HG03066 (cell line): Measurements from ENCODE around the gene IL31RA.
"Not testable (repeated sequence)": the region's sequence is repeated elsewhere in the genome, so short reads cannot be mapped to it uniquely, and the experiment has no call there.

Source experiments
- ATAC-seq: cut with Tn5 transposase; IDR thresholded peaks from one replicate; pipeline ENCODE4 v1.9.1; 2021; ENCODE audit warnings: low read depth; ENCODE audit not compliant: unreplicated experiment

Gene IL31RA

DNA sequence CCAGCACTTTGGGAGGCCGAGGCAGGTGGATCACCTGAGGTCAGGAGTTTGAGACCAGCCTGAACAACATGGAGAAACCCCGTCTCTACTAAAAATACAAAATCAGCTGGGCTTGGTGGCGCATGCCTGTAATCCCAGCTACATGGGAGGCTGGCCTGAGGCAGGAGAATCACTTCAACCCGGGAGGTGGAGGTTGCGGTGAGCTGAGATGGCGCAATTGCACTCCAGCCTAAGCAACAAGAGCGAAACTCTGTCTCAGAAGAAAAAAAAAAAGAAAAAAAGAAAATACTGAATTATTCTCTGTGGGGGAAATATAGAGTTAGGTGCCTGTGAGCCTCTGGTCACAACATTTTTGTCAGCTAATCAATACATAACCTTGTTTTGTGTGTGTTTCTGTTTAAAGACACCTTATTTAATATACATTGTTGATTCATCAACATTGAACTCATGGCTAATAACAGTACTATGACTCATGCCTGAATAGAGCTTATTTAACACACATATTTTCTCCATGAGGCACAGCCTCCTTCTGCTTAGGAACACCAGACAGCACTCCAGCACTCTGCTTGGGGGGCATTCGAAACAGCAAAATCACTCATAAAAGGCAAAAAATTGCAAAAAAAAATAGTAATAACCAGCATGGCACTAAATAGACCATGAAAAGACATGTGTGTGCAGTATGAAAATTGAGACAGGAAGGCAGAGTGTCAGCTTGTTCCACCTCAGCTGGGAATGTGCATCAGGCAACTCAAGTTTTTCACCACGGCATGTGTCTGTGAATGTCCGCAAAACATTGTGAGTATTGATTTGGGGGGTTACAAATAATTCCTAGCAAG lies at the start of gene IL31RA:
TSS of gene IL31RA (plus strand) at position 519 of the 836 bp plus-strand sequence. CDS start at position 733, 214 bp downstream.
- ATAC-seq = no peak

DNA sequence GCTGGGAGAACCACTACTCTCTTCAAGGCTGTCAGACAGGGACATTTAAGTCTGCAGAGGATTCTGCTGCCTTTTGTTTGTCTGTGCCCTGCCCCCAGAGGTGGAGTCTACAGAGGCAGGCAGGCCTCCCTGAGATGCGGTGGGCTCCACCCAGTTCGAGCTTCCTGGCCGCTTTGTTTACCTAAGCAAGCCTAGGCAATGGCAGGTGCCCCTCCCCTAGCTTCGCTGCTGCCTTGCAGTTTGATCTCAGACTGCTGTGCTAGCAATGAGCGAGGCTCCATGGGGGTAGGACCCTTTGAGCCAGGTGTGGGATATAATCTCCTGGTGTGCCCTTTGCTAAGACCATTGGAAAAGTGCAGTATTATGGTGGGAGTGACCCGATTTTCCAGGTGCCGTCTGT lies 42.3 kb upstream of the IL31RA start:
- not testable (repeated sequence) for ATAC-seq

DNA sequence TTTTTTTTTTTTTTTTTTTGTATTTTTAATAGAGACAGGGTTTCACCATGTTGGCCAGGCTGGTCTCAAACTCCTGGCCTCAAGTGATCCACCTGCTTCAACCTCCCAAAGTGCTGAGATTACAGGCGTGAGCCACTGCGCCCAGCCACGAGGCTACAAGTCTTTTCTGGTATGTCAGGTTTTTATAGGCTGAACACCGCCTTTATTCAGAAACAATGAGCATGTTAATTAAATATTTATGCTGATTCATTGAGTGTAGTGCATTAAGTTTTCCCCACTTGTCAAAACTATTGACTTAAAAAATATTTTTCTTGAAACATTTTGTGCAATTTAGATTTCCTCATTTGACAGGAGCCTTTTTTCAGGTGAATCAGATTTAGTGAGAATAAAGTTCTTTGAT lies 35.2 kb upstream of the IL31RA start:
- not testable (repeated sequence) for ATAC-seq

DNA sequence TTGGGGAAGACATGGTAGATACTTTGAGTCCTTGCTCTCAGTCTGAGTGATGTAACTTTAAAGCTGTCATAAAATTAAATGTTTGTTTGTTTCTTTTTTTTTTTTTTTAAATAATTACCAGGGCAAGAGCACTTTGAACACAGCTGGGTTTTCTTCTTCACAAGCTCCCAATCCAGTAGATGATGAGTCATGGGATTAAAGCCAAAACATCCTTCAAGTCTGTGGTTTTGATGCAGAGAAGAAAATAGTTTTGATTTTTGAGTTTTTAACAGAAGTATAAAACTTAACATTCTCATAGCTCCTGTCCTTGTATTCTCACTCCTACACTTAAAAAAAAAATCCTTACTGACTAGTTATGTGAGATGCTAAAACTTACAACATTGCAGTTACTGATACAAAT lies 34.8 kb upstream of the IL31RA start:
- ATAC-seq = no peak

DNA sequence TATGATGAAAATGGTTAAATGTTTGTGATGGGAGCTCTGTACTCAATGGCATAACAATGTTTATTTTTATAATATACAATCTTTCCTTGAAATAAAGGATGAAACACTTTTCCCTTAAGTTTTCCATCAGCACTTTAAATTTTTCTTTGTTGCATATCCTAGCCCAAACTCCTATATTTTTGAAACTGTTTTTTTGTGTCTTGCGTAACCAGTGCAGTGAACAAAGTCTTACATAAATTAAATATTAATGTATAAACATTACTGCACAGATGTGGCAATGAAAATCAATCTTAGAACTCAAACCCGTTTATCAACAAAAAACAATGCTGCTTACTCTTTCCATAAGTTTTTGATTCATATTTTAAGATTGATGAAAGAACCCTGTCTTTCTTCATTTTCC lies 34.1 kb upstream of the IL31RA start:
- ATAC-seq = no peak

DNA sequence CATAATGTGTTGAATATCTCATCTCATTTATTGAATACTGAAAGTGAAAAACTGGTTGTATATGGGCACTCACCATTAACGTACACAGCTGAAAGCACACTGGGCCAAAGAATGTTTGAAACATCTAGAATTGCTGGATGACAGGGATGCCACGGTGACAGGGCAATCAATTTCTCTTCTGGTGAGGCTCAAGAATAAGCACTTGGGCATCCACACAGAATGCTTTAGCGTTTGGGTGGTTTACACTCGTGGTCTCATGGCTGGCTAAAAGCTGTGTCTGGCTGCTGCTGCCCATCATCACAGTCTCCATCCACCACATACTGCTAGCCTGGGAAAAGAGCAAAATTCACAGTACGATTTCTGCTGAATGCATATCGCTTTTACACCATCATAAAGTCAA lies 30.7 kb upstream of the IL31RA start:
- no peak for ATAC-seq

DNA sequence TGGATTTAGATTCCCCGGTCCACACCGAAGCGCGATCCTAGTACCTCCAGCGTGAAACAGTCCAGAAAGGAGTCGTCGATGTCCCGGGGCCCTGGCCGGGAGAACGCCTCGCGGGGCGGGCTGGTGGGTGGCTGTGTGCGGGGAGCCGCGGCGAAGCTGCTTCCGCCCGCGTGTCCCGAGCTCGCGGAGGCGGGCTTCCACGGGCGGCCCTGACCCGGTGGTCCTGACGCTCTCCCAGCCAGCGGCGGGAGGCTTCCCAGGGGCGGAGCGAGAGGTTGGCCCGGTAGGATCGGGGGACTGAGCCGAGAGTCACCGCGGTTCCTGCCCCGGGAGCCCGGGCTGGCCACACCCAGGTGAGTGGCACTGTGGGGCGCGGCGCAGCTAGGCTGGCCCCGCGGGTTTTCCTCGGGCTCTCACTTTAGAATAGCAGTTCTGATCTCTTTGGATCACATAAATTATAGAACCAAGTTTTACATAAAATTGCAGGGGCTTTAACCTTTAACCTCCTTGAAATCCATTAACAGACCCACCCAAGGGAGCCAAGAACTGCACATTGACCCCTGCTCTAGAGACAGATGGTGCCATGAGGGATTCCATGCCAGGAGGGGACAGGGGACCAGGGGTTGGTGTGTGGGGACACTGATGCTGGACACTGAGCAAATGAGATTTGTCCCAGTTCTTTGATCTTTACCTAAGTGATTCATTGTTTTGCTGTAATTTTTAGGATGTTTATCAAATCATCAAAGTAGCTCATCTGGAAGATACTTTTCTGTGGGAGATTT lies 29.2 kb upstream of the IL31RA start:
- ATAC-seq = no peak

DNA sequence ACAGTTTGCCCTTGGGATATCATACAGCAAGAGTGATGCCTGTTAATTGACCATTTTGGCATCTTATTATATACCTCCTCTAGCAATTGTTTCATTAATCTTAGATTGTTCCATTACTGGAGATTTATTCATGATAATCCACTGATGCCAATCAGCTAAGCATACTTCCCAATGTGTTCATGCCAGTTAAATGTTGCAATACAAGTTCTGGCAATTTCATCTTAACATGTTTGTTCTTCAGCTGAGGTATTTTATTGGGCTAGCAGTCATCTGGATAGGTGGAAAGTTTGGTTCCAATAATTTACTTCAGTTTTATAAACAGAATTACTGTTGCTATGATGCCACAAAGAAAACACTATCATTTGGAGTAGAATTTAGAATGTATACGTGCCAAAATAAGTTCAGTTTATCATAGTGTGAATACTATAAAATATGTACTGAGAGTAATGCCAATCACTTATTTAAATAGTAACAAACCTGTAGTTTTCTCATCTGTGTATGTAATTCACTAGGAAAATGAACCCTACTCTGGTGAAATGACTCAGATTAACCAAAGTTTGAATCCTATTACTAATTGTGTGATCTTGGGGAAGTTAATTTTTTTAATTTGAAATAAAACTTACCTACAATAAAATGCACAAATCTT lies 27.9 kb upstream of the IL31RA start:
- ATAC-seq = no peak

DNA sequence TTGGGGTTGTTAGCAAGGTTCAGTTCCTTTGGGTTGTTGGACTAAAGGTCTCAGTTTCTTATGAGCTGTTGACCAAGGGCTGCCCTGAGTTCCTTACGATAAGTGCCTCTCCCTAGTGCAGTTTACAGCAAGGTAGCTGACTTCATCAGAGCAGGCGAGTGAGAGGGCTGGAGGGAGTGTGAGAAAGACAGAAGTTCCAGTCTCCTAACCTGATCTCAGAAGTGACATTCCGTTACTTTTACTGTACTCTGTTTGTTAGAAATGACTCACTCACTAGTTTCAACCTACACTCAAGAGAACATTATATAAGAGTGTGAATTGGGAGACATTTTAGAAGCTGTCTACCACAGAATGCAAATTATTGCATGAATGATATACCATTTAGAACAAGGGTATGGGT lies 21.2 kb upstream of the IL31RA start:
- ATAC-seq = no peak

DNA sequence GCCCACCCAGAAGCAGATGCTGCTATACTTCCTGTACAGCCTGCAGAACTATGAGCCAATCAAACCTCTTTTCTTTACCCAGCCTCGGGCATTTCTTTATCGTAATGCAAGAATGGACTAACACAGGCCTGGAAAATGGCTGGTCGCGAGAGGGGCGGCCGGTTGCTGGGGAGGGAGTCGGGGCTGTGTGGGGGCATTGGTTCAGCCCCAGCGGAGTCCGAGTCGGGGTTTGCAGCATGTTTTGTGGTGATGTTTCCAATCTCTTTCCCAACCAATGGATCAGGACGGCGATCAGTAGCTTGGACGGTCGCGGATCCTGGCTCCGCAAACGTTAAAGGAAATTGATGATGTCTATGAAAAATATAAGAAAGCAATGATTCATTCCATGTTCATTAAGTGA lies 18.7 kb upstream of the IL31RA start:
- ATAC-seq = no peak

DNA sequence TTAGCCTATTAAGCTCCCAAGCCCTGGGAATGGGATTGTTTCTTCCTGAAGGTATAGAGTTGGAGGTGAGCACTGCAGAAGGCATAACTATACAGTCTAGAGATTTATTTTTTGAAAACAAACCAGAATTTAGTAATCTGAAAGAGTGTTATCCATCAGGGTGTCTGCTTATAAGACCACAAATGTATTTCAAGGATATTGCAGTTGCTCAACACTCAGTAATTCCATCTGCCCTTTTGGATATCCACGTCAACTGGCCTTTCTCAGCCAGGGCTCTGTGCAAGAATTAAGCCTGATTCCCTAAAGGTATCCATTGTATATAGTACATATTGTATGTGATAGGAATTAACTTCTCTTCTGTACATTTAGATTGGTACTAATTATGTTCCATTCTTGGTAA lies 15.0 kb upstream of the IL31RA start:
- ATAC-seq = no peak

DNA sequence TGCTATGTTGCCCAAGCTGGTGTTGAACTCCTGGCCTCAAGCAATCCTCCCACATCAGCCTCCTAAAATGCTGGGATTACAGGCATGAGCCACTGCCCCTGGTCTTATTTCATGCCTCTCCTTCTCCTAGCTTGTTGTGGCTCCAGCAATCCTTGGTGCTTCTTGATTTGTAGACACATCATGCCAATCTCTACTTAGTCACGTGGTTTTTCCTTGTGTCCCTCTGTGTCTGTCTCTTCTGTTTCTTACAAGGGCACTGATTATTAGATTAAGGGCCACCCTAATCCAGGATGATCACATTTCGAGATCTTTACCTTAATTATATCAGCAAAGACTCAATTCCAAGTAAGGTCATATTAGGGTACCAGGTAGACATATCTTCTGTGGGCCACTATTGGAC lies 9.2 kb upstream of the IL31RA start:
- no peak for ATAC-seq

DNA sequence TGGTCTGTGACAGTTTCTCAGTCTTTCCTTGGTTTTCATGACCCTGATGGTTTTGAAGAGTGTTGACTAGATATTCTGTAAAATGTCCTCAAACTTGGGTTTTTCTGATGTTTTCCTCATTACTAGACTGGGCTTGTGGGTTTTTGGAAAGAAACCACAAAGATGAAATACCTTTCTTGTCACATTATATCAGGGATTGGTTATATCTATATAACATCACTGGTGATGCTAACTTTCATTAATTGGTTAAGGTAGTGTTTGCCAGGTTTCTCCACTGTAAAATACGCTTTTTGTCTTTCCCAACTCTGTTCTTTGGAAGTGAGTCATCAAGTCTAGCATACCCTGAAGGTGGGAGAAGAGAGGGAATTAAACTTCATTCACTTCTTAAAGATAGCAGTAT lies 3.3 kb upstream of the IL31RA start:
- no peak for ATAC-seq

DNA sequence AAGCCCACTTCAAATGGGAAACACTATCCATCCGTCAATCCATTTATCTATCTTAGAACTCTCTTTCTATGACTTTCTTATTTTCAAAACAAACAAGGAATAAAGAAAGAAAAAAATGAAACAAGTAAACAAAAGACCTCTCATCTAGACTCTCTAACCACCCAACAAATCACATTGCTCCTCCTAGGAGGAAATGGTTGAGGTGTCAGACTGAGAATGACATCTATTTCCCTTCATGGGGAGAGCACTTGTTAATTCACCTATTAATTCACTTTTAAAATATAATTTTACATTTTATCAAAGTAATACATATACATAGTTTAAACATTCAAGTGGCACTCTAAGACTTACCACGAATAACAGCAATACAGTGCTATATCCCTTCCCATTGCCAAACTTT lies 2.4 kb upstream of the IL31RA start:
- no peak for ATAC-seq

DNA sequence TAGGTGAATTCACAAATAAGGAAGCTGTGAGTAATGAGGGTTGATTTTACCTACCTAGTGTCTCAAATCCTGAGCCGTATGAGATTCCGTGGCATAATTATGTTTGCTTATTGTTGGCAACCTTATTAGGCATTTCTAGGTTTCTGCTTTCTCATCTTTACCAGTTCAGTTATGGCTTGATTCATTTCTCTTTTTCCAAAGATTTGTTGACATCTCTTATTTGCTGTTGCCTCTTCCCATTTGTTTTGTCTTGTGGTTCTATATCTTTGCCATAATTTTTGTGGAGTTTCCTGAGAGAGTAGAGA lies 470 bp downstream of the IL31RA start:
- no peak for ATAC-seq

DNA sequence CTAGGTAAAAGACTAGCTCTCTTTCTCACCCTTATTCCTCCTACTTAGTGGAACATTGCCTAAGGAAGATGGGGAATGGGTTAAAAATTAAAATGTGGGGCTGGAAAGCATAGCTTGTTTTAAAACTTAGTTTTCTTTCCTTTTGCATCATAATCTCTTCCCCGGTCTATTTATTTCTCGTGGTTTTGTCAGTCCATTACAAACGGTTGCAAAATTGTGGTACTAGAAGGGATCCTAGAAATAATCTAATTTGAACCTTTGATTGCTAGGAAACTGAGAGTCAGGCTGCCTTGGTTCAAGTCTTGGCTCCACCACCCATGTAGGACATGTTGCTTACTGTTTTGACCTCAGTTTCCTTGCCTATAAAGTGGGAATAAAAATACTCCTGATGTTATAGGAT lies 1.3 kb downstream of the IL31RA start:
- no peak for ATAC-seq

DNA sequence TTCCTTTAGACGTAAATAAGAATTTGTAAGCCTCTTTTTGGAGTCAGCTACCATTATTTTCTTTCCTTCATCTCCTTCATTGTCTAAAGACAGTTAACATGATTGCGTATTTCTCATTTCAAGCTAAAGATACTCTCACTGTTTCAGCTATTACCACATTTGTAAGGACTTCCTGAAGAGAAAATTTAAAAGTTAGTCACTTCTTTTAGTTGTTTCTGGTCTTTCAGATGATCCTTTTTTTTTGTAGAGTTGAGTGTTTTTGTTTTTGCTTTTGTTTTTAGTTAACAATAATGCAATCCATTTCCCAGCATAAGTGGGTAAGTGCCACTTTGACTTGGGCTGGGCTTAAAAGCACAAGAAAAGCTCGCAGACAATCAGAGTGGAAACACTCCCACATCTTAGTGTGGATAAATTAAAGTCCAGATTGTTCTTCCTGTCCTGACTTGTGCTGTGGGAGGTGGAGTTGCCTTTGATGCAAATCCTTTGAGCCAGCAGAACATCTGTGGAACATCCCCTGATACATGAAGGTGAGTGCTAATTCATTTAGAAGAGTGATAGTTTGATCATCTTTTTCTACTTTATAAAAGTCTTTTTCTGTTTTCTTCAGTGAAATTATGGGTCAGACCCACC lies 2.0 kb downstream of the IL31RA start:
- ATAC-seq = no peak

DNA sequence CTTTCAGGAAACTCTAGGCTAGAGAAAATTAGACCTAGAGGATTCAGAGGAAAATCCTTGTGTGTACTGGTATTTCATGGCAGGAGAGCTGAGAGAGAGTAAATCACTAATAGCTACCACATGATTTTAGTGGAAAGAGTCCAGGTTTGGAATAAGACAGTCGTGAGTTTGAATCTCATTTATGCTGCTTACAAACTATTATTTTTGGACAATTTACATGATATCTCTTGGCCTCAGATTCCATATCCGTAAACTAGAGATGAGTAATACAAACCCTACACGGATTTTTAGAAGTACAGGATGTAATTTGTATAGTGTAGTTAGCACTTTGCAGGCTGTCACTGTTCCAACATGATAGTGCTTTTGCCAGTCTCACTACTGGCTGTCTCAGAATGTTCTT lies 2.7 kb downstream of the IL31RA start:
- ATAC-seq = no peak

DNA sequence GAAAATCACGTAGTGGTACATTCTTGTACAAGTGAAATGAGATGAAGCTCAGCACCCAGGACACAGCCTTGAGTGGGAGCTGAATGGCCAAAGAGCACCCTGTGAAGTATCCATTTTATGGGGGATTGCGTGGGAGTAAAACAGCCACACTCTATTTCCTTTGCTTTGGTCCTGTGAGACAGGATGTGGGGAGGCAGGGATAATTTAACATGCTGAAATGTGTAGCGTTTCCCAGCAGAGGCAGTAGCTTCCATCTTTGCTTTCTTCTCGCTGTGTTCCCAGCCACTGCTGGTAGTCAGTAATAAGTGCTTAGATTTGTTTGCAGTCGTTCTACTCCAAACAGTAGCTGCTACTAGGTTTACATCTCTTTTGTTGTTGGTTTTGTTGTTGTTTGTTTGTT lies 4.4 kb downstream of the IL31RA start:
- ATAC-seq = no peak

DNA sequence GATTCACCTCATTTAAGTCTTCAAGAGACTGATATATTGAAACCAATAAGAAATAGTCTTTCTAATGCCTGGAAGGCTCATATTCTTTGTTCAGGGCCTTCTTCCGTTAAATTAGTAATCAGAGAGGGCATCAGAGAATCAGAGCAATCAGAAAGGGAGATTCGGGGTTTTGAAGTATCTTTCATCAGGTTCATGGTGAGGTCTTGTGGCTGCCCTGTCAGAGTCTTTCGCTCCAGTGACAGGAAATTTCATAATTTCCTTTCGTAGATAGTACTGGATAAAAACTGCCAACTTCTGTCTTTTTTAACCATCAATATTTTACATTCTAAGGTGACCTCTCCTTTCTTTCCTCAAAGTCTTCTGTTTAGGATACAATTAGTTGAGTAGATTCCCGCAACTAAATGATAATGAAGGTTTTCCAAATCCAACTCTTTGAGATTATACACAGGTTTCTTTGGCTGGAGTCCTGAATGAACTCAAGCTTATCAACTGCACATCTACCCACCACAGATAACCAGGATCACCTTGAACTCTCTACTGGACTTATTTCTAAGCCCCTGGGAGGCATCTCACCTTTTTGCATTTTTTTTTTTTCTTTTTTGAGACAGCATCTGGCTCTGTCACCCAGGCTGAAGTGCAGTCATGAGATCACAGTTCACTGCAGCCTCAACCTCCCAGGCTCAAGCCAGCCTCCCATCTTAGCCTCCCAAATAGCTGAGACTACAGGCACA lies 5.5 kb downstream of the IL31RA start:
- no peak for ATAC-seq

DNA sequence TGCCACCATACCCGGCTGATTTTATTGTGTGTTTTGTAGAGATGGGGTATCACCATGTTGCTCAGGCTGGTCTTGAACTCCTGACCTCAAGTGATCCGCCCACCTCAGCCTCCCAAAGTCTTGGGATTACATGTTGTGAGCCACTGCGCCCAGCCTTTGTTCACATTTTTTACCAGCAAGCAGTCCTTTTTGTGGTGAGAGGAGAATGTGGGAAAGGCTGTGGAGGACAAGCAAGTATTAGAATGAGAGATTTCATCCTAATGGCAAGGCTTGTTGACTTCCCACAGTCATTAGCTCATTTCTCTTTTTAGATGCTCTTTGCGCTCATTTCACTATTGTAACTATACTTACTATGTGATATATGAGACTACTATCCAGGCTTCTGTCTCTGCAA lies 6.1 kb downstream of the IL31RA start:
- no peak for ATAC-seq
